HEK293 (cell line): ENCODE data around the gene MGAT2.

Experiments used
- KLF7 ChIP-seq: fragments of 450-650 bp; formaldehyde crosslinking; IDR thresholded peaks from 2 replicates; pipeline ENCODE4 v1.5.1; 2016; ENCODE audit warnings: missing biosample characterization, missing genetic modification characterization, borderline replicate concordance
- MEIS1 ChIP-seq: sonication (generic); formaldehyde crosslinking; IDR thresholded peaks from 2 replicates; pipeline ENCODE4 v1.8.1; 2022; ENCODE audit warnings: missing genetic modification reagents, mild to moderate bottlenecking, borderline replicate concordance
- SALL2 ChIP-seq: fragments of 450-650 bp; formaldehyde crosslinking; IDR thresholded peaks from 2 replicates; pipeline ENCODE4 v1.5.0; 2017; ENCODE audit warnings: missing biosample characterization, mild to moderate bottlenecking, missing genetic modification characterization, borderline replicate concordance
- WT1 ChIP-seq: fragments of 450-650 bp; formaldehyde crosslinking; IDR thresholded peaks from 2 replicates; pipeline ENCODE4 v1.5.1; 2016; ENCODE audit warnings: missing biosample characterization, missing genetic modification characterization
- ZBTB20 ChIP-seq: fragments of 450-650 bp; formaldehyde crosslinking; IDR thresholded peaks from 2 replicates; pipeline ENCODE4 v1.5.1; 2016; ENCODE audit warnings: missing biosample characterization, missing genetic modification characterization
- ZEB2 ChIP-seq: fragments of 450-650 bp; formaldehyde crosslinking; IDR thresholded peaks from 2 replicates; pipeline ENCODE4 v1.5.1; 2016; ENCODE audit warnings: missing biosample characterization, missing genetic modification characterization
- ZNF138 ChIP-seq: fragments of 450-650 bp; formaldehyde crosslinking; IDR thresholded peaks from 2 replicates; pipeline ENCODE4 v1.5.1; 2016; ENCODE audit warnings: missing biosample characterization, missing genetic modification characterization, borderline replicate concordance
- ZNF146 ChIP-seq: fragments of 450-650 bp; formaldehyde crosslinking; IDR thresholded peaks from 2 replicates; pipeline ENCODE4 v1.5.1; 2016; ENCODE audit warnings: missing biosample characterization, missing genetic modification characterization
- ZNF324 ChIP-seq: fragments of 450-650 bp; formaldehyde crosslinking; IDR thresholded peaks from 2 replicates; pipeline ENCODE4 v1.5.1; 2016; ENCODE audit warnings: missing biosample characterization, missing genetic modification characterization
- ZNF510 ChIP-seq: fragments of 450-650 bp; formaldehyde crosslinking; IDR thresholded peaks from 2 replicates; pipeline ENCODE4 v1.5.1; 2018; ENCODE audit warnings: mild to moderate bottlenecking, missing genetic modification characterization, missing biosample characterization; ENCODE audit not compliant: insufficient replicate concordance
- ZNF548 ChIP-seq: fragments of 450-650 bp; formaldehyde crosslinking; IDR thresholded peaks from 2 replicates; pipeline ENCODE4 v1.5.1; 2016; ENCODE audit warnings: missing biosample characterization, missing genetic modification characterization
- ZNF560 ChIP-seq: fragments of 450-650 bp; formaldehyde crosslinking; IDR thresholded peaks from 2 replicates; pipeline ENCODE4 v1.5.1; 2017; ENCODE audit warnings: missing biosample characterization, missing genetic modification characterization, borderline replicate concordance
- ZNF585B ChIP-seq: fragments of 450-650 bp; formaldehyde crosslinking; IDR thresholded peaks from 2 replicates; pipeline ENCODE4 v1.5.1; 2016; ENCODE audit warnings: missing biosample characterization, missing genetic modification characterization
- ZNF843 ChIP-seq: fragments of 450-650 bp; formaldehyde crosslinking; IDR thresholded peaks from 2 replicates; pipeline ENCODE4 v1.5.1; 2016; ENCODE audit warnings: missing biosample characterization, missing genetic modification characterization
- TF ChIP-seq, protein P1 (sequence below): fragments of 450-650 bp; formaldehyde crosslinking; conservative IDR thresholded peaks from 2 replicates; pipeline ENCODE4 v1.5.1; 2016; ENCODE audit warnings: low read depth, missing biosample characterization, missing genetic modification characterization
- TF ChIP-seq, protein P2 (sequence below): fragments of 450-650 bp; IDR thresholded peaks from 2 replicates; pipeline ENCODE4 v1.5.1; 2018; ENCODE audit warnings: missing biosample characterization, missing genetic modification characterization
- TF ChIP-seq, protein P3 (sequence below): fragments of 450-650 bp; formaldehyde crosslinking; conservative IDR thresholded peaks from 2 replicates; pipeline ENCODE4 v1.5.1; 2016; ENCODE audit warnings: low read depth, missing biosample characterization, missing genetic modification characterization
- TF ChIP-seq, protein P4 (sequence below): fragments of 450-650 bp; formaldehyde crosslinking; optimal IDR thresholded peaks from 2 replicates; pipeline ENCODE3; 2016; ENCODE audit warnings: missing biosample characterization, mild to moderate bottlenecking, missing genetic modification characterization
- TF ChIP-seq, protein P5 (sequence below): sonication (generic); formaldehyde crosslinking; IDR thresholded peaks from 2 replicates; pipeline ENCODE4 v1.8.1; 2022; ENCODE audit warnings: mild to moderate bottlenecking, moderate library complexity, missing genetic modification reagents
- TF ChIP-seq, protein P6 (sequence below): fragments of 450-650 bp; formaldehyde crosslinking; IDR thresholded peaks from 2 replicates; pipeline ENCODE4 v1.5.1; 2016; ENCODE audit warnings: missing biosample characterization, missing genetic modification characterization

Gene MGAT2

DNA sequence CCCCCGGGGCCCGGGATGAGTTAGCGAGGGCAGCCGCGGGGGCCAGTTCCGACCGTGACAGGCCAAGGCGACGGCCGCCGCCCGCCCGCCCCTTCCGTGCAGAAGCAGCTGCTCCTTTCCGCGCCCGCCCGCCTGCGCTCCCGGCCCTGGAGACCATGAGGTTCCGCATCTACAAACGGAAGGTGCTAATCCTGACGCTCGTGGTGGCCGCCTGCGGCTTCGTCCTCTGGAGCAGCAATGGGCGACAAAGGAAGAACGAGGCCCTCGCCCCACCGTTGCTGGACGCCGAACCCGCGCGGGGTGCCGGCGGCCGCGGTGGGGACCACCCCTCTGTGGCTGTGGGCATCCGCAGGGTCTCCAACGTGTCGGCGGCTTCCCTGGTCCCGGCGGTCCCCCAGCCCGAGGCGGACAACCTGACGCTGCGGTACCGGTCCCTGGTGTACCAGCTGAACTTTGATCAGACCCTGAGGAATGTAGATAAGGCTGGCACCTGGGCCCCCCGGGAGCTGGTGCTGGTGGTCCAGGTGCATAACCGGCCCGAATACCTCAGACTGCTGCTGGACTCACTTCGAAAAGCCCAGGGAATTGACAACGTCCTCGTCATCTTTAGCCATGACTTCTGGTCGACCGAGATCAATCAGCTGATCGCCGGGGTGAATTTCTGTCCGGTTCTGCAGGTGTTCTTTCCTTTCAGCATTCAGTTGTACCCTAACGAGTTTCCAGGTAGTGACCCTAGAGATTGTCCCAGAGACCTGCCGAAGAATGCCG is 699 bp downstream of the MGAT2 start (continued):
- TF ChIP-seq, protein P1, sequence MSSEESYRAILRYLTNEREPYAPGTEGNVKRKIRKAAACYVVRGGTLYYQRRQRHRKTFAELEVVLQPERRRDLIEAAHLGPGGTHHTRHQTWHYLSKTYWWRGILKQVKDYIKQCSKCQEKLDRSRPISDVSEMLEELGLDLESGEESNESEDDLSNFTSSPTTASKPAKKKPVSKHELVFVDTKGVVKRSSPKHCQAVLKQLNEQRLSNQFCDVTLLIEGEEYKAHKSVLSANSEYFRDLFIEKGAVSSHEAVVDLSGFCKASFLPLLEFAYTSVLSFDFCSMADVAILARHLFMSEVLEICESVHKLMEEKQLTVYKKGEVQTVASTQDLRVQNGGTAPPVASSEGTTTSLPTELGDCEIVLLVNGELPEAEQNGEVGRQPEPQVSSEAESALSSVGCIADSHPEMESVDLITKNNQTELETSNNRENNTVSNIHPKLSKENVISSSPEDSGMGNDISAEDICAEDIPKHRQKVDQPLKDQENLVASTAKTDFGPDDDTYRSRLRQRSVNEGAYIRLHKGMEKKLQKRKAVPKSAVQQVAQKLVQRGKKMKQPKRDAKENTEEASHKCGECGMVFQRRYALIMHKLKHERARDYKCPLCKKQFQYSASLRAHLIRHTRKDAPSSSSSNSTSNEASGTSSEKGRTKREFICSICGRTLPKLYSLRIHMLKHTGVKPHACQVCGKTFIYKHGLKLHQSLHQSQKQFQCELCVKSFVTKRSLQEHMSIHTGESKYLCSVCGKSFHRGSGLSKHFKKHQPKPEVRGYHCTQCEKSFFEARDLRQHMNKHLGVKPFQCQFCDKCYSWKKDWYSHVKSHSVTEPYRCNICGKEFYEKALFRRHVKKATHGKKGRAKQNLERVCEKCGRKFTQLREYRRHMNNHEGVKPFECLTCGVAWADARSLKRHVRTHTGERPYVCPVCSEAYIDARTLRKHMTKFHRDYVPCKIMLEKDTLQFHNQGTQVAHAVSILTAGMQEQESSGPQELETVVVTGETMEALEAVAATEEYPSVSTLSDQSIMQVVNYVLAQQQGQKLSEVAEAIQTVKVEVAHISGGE (tag by site-specific recombination), result no peak
- TF ChIP-seq ZNF324 (tag by site-specific recombination), result peak; percentile 1; the same call in 1 of the 2 replicates
- TF ChIP-seq, protein P2, sequence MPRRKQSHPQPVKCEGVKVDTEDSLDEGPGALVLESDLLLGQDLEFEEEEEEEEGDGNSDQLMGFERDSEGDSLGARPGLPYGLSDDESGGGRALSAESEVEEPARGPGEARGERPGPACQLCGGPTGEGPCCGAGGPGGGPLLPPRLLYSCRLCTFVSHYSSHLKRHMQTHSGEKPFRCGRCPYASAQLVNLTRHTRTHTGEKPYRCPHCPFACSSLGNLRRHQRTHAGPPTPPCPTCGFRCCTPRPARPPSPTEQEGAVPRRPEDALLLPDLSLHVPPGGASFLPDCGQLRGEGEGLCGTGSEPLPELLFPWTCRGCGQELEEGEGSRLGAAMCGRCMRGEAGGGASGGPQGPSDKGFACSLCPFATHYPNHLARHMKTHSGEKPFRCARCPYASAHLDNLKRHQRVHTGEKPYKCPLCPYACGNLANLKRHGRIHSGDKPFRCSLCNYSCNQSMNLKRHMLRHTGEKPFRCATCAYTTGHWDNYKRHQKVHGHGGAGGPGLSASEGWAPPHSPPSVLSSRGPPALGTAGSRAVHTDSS (tag by site-specific recombination), result no peak
- TF ChIP-seq ZBTB20, result peak; percentile 73; the same call in 1 of the 2 replicates
- TF ChIP-seq ZEB2 (tag by site-specific recombination), result 0 out of 2 replicates have a peak, but pooled peaks have one; percentile 31
- no peak for TF ChIP-seq ZNF560
- TF ChIP-seq ZNF510 (tag by site-specific recombination), result no peak
- TF ChIP-seq KLF7, result no peak
- no peak for TF ChIP-seq ZNF146 (tag by site-specific recombination)
- no peak for TF ChIP-seq WT1
- TF ChIP-seq, protein P3, sequence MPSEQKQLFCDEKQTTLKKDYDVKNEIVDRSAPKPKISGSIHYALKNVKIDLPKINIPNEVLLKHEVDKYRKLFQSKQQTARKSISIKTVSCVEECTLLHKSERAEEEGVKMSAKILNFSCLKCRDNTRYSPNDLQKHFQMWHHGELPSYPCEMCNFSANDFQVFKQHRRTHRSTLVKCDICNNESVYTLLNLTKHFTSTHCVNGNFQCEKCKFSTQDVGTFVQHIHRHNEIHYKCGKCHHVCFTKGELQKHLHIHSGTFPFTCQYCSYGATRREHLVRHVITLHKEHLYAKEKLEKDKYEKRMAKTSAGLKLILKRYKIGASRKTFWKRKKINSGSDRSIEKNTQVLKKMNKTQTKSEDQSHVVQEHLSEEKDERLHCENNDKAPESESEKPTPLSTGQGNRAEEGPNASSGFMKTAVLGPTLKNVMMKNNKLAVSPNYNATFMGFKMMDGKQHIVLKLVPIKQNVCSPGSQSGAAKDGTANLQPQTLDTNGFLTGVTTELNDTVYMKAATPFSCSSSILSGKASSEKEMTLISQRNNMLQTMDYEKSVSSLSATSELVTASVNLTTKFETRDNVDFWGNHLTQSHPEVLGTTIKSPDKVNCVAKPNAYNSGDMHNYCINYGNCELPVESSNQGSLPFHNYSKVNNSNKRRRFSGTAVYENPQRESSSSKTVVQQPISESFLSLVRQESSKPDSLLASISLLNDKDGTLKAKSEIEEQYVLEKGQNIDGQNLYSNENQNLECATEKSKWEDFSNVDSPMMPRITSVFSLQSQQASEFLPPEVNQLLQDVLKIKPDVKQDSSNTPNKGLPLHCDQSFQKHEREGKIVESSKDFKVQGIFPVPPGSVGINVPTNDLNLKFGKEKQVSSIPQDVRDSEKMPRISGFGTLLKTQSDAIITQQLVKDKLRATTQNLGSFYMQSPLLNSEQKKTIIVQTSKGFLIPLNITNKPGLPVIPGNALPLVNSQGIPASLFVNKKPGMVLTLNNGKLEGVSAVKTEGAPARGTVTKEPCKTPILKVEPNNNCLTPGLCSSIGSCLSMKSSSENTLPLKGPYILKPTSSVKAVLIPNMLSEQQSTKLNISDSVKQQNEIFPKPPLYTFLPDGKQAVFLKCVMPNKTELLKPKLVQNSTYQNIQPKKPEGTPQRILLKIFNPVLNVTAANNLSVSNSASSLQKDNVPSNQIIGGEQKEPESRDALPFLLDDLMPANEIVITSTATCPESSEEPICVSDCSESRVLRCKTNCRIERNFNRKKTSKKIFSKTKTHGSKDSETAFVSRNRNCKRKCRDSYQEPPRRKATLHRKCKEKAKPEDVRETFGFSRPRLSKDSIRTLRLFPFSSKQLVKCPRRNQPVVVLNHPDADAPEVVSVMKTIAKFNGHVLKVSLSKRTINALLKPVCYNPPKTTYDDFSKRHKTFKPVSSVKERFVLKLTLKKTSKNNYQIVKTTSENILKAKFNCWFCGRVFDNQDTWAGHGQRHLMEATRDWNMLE (tag by site-specific recombination), result no peak
- TF ChIP-seq ZNF843, result no peak
- TF ChIP-seq, protein P4, sequence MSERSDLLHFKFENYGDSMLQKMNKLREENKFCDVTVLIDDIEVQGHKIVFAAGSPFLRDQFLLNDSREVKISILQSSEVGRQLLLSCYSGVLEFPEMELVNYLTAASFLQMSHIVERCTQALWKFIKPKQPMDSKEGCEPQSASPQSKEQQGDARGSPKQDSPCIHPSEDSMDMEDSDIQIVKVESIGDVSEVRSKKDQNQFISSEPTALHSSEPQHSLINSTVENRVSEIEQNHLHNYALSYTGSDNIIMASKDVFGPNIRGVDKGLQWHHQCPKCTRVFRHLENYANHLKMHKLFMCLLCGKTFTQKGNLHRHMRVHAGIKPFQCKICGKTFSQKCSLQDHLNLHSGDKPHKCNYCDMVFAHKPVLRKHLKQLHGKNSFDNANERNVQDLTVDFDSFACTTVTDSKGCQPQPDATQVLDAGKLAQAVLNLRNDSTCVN (tag by site-specific recombination), result no peak
- no peak for TF ChIP-seq ZNF585B (tag by site-specific recombination)
- no peak for TF ChIP-seq MEIS1 (CRISPR knock-in tag)
- TF ChIP-seq, protein P5, sequence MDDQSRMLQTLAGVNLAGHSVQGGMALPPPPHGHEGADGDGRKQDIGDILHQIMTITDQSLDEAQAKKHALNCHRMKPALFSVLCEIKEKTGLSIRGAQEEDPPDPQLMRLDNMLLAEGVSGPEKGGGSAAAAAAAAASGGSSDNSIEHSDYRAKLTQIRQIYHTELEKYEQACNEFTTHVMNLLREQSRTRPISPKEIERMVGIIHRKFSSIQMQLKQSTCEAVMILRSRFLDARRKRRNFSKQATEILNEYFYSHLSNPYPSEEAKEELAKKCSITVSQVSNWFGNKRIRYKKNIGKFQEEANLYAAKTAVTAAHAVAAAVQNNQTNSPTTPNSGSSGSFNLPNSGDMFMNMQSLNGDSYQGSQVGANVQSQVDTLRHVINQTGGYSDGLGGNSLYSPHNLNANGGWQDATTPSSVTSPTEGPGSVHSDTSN (CRISPR knock-in tag), result no peak
- no peak for TF ChIP-seq SALL2
- no peak for TF ChIP-seq ZNF548 (tag by site-specific recombination)
- TF ChIP-seq, protein P6, sequence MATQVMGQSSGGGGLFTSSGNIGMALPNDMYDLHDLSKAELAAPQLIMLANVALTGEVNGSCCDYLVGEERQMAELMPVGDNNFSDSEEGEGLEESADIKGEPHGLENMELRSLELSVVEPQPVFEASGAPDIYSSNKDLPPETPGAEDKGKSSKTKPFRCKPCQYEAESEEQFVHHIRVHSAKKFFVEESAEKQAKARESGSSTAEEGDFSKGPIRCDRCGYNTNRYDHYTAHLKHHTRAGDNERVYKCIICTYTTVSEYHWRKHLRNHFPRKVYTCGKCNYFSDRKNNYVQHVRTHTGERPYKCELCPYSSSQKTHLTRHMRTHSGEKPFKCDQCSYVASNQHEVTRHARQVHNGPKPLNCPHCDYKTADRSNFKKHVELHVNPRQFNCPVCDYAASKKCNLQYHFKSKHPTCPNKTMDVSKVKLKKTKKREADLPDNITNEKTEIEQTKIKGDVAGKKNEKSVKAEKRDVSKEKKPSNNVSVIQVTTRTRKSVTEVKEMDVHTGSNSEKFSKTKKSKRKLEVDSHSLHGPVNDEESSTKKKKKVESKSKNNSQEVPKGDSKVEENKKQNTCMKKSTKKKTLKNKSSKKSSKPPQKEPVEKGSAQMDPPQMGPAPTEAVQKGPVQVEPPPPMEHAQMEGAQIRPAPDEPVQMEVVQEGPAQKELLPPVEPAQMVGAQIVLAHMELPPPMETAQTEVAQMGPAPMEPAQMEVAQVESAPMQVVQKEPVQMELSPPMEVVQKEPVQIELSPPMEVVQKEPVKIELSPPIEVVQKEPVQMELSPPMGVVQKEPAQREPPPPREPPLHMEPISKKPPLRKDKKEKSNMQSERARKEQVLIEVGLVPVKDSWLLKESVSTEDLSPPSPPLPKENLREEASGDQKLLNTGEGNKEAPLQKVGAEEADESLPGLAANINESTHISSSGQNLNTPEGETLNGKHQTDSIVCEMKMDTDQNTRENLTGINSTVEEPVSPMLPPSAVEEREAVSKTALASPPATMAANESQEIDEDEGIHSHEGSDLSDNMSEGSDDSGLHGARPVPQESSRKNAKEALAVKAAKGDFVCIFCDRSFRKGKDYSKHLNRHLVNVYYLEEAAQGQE (tag by site-specific recombination), result no peak
- no peak for TF ChIP-seq ZNF138 (tag by site-specific recombination)
